ENCODE data around the gene S100A2.
A peak's percentile ranks its signal among the peaks of the same experiment; 100 is the strongest.
"Not testable (repeated sequence)": the region's sequence is repeated elsewhere in the genome, so short reads cannot be mapped to it uniquely, and the experiment has no call there.

S100A2 gene

DNA sequence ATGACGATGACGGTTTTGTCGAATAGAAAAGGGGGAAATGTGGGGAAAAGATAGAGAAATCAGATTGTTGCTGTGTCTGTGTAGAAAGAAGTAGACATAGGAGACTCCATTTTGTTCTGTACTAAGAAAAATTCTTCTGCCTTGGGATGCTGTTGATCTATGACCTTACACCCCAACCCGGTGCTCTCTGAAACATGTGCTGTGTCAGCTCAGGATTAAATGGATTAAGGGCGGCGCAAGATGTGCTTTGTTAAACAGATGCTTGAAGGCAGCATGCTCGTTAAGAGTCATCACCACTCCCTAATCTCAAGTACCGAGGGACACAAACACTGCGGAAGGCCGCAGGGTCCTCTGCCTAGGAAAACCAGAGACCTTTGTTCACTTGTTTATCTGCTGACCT, 9.9 kb upstream of the S100A2 start:
- not testable (repeated sequence) for H3K27me3 ChIP-seq (ENCODE audit: insufficient read depth, low read length)
- no CpG with 5 or more reads among the region's 10 CpGs for WGBS (ENCODE audit: extremely low coverage, insufficient coverage, insufficient read length)

GRCh38 chr1:153575081-153575491, 9.4 kb upstream of the S100A2 start:
- not testable (repeated sequence) for DNase-seq; H2BK12ac ChIP-seq (ENCODE audit: low read length); H2AFZ ChIP-seq (ENCODE audit: insufficient read depth, low read length, poor library complexity); H3K14ac ChIP-seq (ENCODE audit: low read length); H3K4me3 ChIP-seq (ENCODE audit: low read depth, low read length); H3K4me2 ChIP-seq (ENCODE audit: low read length); H2AK5ac ChIP-seq (ENCODE audit: low read length); H3K18ac ChIP-seq (ENCODE audit: low read length); H4K91ac ChIP-seq (ENCODE audit: low read depth, low read length); H4K12ac ChIP-seq (ENCODE audit: low read depth, low read length); H3K36me3 ChIP-seq (ENCODE audit: control insufficient read depth in 1 of 2, insufficient read depth in 2 of 2, low read length in 2 of 2); H3K79me2 ChIP-seq (ENCODE audit: control insufficient read depth, insufficient read depth, low read length, poor library complexity); H4K8ac ChIP-seq (ENCODE audit: low read depth, low read length); H3K27ac ChIP-seq (ENCODE audit: low read depth, low read length); H3K4ac ChIP-seq (ENCODE audit: low read depth, low read length); H3K9me3 ChIP-seq (ENCODE audit: insufficient read depth, low read depth, low read length); H3K27me3 ChIP-seq (ENCODE audit: insufficient read depth, low read length); H2BK120ac ChIP-seq (ENCODE audit: insufficient read depth, low read length, poor library complexity); H2BK5ac ChIP-seq (ENCODE audit: low read depth, low read length, poor library complexity); H3K23ac ChIP-seq (ENCODE audit: low read length); H3K9ac ChIP-seq (ENCODE audit: low read length)
- peaks cover 11% of the 10 kb centered on the region for H3K79me1 ChIP-seq (ENCODE audit: low read length)
- no CpG with 5 or more reads among the region's 35 CpGs for WGBS (ENCODE audit: extremely low coverage, insufficient coverage, insufficient read length)
- H3K4me1 ChIP-seq (ENCODE audit: control insufficient read depth in 1 of 2, insufficient read depth in 2 of 2, low read length in 2 of 2) = peaks cover 7 to 13% of the 10 kb centered on the region in 2 experiments

More for the DNA sequence above, 9.9 kb upstream of the S100A2 start:
- not testable (repeated sequence) for DNase-seq; H2BK120ac ChIP-seq (ENCODE audit: insufficient read depth, low read length, poor library complexity); H3K9me3 ChIP-seq (ENCODE audit: insufficient read depth, low read depth, low read length); H3K4me2 ChIP-seq (ENCODE audit: low read length); H4K91ac ChIP-seq (ENCODE audit: low read depth, low read length); H3K79me2 ChIP-seq (ENCODE audit: control insufficient read depth, insufficient read depth, low read length, poor library complexity); H2BK5ac ChIP-seq (ENCODE audit: low read depth, low read length, poor library complexity); H4K12ac ChIP-seq (ENCODE audit: low read depth, low read length); H3K4ac ChIP-seq (ENCODE audit: low read depth, low read length); H2BK12ac ChIP-seq (ENCODE audit: low read length); H3K18ac ChIP-seq (ENCODE audit: low read length); H4K8ac ChIP-seq (ENCODE audit: low read depth, low read length); H3K27ac ChIP-seq (ENCODE audit: low read depth, low read length); H3K23ac ChIP-seq (ENCODE audit: low read length); H3K4me3 ChIP-seq (ENCODE audit: low read depth, low read length); H2AK5ac ChIP-seq (ENCODE audit: low read length); H2AFZ ChIP-seq (ENCODE audit: insufficient read depth, low read length, poor library complexity); H3K36me3 ChIP-seq (ENCODE audit: control insufficient read depth in 1 of 2, insufficient read depth in 2 of 2, low read length in 2 of 2); H3K9ac ChIP-seq (ENCODE audit: low read length); H3K14ac ChIP-seq (ENCODE audit: low read length)
- Histone ChIP-seq H3K79me1 (ENCODE audit: low read length) (peaks cover 11% of the 10 kb centered on the region), H3K4me1 (ENCODE audit: control insufficient read depth in 1 of 2, insufficient read depth in 2 of 2, low read length in 2 of 2) (peaks cover 7 to 13% of the 10 kb centered on the region in 2 experiments)

DNA sequence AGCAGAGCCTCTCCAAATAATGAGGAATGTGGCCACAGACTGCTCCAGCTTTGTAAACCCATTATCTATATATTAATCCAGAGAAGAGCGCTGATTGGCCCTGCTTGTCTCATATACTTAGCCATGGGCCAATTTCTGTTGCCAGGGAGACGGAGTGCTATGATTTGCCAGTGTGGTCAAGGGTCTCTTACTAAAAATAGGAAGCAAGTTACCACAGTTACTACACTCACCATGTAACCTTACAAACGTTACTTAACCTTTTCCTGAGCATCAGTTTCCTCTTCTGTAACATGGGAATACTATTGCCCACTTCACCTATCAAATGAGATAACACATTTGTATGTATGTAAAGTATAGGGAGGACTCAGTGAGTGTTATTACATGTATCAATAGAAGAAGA, 7.7 kb upstream of the S100A2 start:
- no peak overlapping the region for H2AK5ac ChIP-seq (ENCODE audit: low read length)
- H2BK5ac ChIP-seq (ENCODE audit: low read depth, low read length, poor library complexity) = no peak overlapping the region
- no peak overlapping the region for H2AFZ ChIP-seq (ENCODE audit: insufficient read depth, low read length, poor library complexity)
- no peak overlapping the region for H3K9ac ChIP-seq (ENCODE audit: low read length)
- H4K91ac ChIP-seq (ENCODE audit: low read depth, low read length) = no peak overlapping the region
- no peak overlapping the region for H3K18ac ChIP-seq (ENCODE audit: low read length)
- no peak overlapping the region for H3K4me2 ChIP-seq (ENCODE audit: low read length)
- WGBS (ENCODE audit: extremely low coverage, insufficient coverage, insufficient read length) = no CpG with 5 or more reads among the region's 3 CpGs
- no peak for DNase-seq
- no peak overlapping the region for H4K8ac ChIP-seq (ENCODE audit: low read depth, low read length)
- no peak overlapping the region for H3K4ac ChIP-seq (ENCODE audit: low read depth, low read length)
- H3K4me3 ChIP-seq (ENCODE audit: low read depth, low read length) = no peak overlapping the region
- no peak overlapping the region for H2BK120ac ChIP-seq (ENCODE audit: insufficient read depth, low read length, poor library complexity)
- H3K23ac ChIP-seq (ENCODE audit: low read length) = no peak overlapping the region
- H2BK12ac ChIP-seq (ENCODE audit: low read length) = no peak overlapping the region
- peaks cover 18% of the 10 kb centered on the region for H3K79me1 ChIP-seq (ENCODE audit: low read length)
- H3K4me1 ChIP-seq (ENCODE audit: control insufficient read depth in 1 of 2, insufficient read depth in 2 of 2, low read length in 2 of 2) = peaks cover 10 to 14% of the 10 kb centered on the region in 2 experiments
- no peaks in the 10 kb centered on the region for H3K79me2 ChIP-seq (ENCODE audit: control insufficient read depth, insufficient read depth, low read length, poor library complexity)
- H4K12ac ChIP-seq (ENCODE audit: low read depth, low read length) = no peak overlapping the region
- no peak overlapping the region for H3K14ac ChIP-seq (ENCODE audit: low read length)
- no peak overlapping the region for H3K27ac ChIP-seq (ENCODE audit: low read depth, low read length)
- H3K27me3 ChIP-seq (ENCODE audit: insufficient read depth, low read length) = no peaks in the 10 kb centered on the region
- peaks cover 4% of the 10 kb centered on the region for H3K9me3 ChIP-seq (ENCODE audit: insufficient read depth, low read depth, low read length)
- no peaks in the 10 kb centered on the region for H3K36me3 ChIP-seq (ENCODE audit: control insufficient read depth in 1 of 2, insufficient read depth in 2 of 2, low read length in 2 of 2)

GRCh38 chr1:153572569-153573015, 6.9 kb upstream of the S100A2 start:
- no peak overlapping the region for H2BK5ac ChIP-seq (ENCODE audit: low read depth, low read length, poor library complexity)
- H3K4me2 ChIP-seq (ENCODE audit: low read length) = no peak overlapping the region
- H3K9me3 ChIP-seq (ENCODE audit: insufficient read depth, low read depth, low read length) = peaks cover 2% of the 10 kb centered on the region
- H3K27ac ChIP-seq (ENCODE audit: low read depth, low read length) = no peak overlapping the region
- H3K36me3 ChIP-seq (ENCODE audit: control insufficient read depth in 1 of 2, insufficient read depth in 2 of 2, low read length in 2 of 2) = no peaks in the 10 kb centered on the region
- H3K14ac ChIP-seq (ENCODE audit: low read length) = no peak overlapping the region
- H3K4ac ChIP-seq (ENCODE audit: low read depth, low read length) = no peak overlapping the region
- peaks cover 21% of the 10 kb centered on the region for H3K79me1 ChIP-seq (ENCODE audit: low read length)
- peak; percentile 69 to 79 for DNase-seq
- H2AK5ac ChIP-seq (ENCODE audit: low read length) = no peak overlapping the region
- no peak overlapping the region for H4K91ac ChIP-seq (ENCODE audit: low read depth, low read length)
- no peak overlapping the region for H3K9ac ChIP-seq (ENCODE audit: low read length)
- H3K27me3 ChIP-seq (ENCODE audit: insufficient read depth, low read length) = no peaks in the 10 kb centered on the region
- no peak overlapping the region for H3K18ac ChIP-seq (ENCODE audit: low read length)
- H4K8ac ChIP-seq (ENCODE audit: low read depth, low read length) = no peak overlapping the region
- H2BK12ac ChIP-seq (ENCODE audit: low read length) = no peak overlapping the region
- WGBS (ENCODE audit: extremely low coverage, insufficient coverage, insufficient read length) = no CpG with 5 or more reads among the region's 3 CpGs
- H3K4me1 ChIP-seq (ENCODE audit: control insufficient read depth in 1 of 2, insufficient read depth in 2 of 2, low read length in 2 of 2) = peaks cover 7 to 14% of the 10 kb centered on the region in 2 experiments
- H2BK120ac ChIP-seq (ENCODE audit: insufficient read depth, low read length, poor library complexity) = no peak overlapping the region
- H3K23ac ChIP-seq (ENCODE audit: low read length) = no peak overlapping the region
- H2AFZ ChIP-seq (ENCODE audit: insufficient read depth, low read length, poor library complexity) = no peak overlapping the region
- peaks cover 3% of the 10 kb centered on the region for H3K79me2 ChIP-seq (ENCODE audit: control insufficient read depth, insufficient read depth, low read length, poor library complexity)
- H3K4me3 ChIP-seq (ENCODE audit: low read depth, low read length) = no peak overlapping the region
- H4K12ac ChIP-seq (ENCODE audit: low read depth, low read length) = no peak overlapping the region
